GM19395 (cell line): ENCODE measurements around the gene RNF187.

Experiments
- ATAC-seq: cut with Tn5 transposase; IDR thresholded peaks from one replicate; pipeline ENCODE4 v1.9.1; 2021; ENCODE audit warnings: mild to moderate bottlenecking, moderate library complexity; ENCODE audit not compliant: unreplicated experiment

RNF187 gene

DNA sequence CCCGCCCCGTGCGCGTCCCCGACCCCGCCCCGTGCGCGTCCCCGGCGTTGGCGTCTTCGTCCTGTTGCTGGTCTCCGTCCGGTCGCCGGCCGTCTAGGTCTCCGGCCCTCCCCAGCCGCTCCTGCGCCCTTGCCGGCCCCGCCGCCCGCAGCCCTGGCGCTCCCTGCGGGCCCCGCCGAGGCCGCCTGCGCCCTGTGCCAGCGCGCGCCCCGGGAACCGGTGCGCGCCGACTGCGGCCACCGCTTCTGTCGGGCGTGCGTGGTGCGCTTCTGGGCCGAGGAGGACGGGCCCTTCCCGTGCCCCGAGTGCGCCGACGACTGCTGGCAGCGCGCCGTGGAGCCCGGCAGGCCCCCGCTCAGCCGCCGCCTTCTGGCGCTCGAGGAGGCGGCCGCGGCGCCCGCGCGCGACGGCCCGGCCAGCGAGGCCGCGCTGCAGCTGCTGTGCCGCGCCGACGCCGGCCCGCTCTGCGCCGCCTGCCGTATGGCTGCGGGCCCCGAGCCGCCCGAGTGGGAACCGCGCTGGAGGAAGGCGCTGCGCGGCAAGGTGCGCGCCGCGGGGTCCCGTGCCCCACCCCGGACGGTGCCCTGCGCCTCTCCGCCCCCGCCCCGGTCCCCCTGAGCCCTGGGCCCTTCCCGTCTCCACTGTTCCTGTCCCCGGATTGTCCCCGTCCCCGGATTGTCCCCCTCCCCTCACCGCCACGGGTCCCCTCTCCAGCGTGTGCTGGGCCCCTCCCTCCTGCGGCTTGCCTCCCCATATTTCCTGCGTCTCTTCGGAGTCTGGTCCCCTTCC is at the start of gene RNF187:
RNF187 (plus strand) TSS at position 47 of the 789 bp plus-strand sequence.
- ATAC-seq, result peak; percentile 77

GRCh38 chr1:228437424-228437962 is 49.7 kb upstream of the RNF187 start:
- no peak for ATAC-seq

DNA sequence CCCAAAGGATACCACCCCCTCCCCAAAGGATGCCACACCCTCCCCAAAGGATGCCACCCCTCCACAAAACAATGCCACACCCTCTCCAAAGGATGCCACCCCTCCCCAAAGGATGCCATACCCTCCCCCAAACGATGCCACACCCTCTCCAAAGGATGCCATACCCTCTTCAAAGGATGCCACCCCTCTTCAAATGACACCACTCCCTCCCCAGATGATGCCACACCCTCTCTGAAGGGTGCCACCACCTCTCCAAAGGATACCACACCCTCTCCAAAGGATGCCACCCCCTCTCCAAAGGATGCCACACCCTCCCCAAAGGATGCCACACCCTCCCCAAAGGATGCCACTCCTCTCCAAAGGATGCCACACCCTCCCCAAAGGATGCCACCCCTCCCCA is 48.9 kb upstream of the RNF187 start:
- ATAC-seq, result no peak

- no peak for ATAC-seq
Measured at GRCh38 chr1:228440761-228441500, 46.3 kb upstream of the RNF187 start.

GRCh38 chr1:228443395-228443794 is 43.8 kb upstream of the RNF187 start:
- ATAC-seq, result no peak

GRCh38 chr1:228445490-228445842 is 41.7 kb upstream of the RNF187 start:
- ATAC-seq, result no peak

DNA sequence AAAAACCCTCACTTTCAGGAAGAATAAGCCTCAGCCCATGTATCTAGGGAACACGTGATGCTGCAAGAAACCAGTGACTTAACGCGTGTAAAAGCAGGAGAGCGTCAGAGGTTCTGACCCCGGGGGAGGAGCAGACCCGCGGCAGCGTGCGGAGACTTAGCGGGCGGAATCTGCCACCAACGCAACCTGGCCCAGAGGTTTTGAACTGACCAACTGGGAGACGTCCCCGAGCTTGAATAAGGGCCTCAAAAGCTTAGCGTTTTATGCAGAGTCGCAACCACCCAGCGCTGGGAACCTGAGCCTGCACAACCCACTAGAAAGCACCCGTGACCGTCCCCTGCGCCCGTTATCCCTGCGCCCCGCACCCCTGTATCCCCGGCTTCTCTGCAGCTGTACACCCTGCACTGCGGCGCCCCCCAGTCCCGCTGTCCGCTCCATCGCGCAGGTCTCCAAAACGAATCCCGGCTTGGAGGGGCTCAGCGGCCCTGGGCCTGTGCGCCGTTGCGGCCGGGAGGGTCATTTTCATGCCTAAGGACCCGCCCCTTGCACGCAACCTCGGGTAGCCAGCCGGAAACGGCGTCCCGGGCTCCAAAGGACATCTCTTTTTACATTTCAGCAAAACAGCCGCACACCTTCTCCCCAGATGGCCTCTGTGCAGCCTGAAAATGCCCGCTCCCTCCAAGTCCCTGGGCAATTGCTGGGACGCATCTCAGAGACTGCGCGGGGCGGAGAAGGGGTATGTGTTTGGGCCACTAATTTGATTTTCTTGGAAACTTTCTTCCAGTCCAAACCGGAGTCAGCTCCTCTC is 41.1 kb upstream of the RNF187 start:
- ATAC-seq, result peak; percentile 73

- ATAC-seq, result no peak
Measured at GRCh38 chr1:228446852-228447251, 40.3 kb upstream of the RNF187 start.

GRCh38 chr1:228448372-228448771 is 38.8 kb upstream of the RNF187 start:
- no peak for ATAC-seq

DNA sequence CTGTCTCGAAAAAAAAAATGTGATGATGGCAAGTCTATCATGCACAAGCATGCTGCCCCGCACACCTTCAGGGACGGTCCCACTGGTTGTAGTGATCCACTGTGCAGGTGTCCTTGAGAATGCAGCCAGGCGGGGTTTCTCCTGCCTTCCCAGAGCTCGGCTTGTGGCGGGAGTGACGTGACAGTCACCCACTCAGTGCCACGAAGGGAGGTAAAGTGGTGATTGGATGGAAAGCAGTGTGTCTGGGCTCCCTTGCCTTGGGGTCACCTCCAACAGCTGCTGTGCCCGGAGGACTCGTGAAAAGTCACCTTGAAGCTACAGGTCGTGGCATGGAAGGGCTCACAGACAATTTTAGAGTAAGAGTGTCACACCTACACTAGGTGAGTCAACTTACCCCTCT is 37.0 kb upstream of the RNF187 start:
- ATAC-seq, result no peak

- no peak for ATAC-seq
Measured at GRCh38 chr1:228452194-228453021, 34.8 kb upstream of the RNF187 start.

DNA sequence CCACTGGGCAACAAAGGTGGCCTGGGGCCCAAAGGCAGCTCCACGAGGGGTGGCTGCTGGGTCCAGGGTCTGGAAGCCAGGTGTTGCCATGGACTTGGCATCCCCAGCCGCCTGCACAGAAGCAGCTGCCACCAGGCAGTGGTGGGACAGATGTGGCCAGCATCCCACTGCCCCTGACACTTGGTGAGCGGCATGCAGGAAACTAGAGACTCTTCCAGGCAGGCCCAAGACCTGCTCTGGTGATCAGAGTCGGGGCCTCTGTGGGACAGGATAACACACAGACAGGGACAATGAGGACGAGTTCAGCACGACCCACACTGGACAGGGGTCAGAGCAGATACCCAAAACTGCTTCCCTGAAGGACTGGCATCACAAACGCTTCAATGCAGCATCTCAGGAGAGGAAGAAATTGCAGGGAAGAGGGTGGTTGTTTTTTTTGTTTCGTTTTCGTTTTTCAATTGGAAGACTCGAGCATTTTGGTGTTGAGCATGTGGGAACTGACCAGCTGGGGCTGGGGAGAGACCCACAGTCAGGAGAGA is 34.1 kb upstream of the RNF187 start:
- no peak for ATAC-seq

- no peak for ATAC-seq
Measured at GRCh38 chr1:228453614-228454013, 33.6 kb upstream of the RNF187 start.

DNA sequence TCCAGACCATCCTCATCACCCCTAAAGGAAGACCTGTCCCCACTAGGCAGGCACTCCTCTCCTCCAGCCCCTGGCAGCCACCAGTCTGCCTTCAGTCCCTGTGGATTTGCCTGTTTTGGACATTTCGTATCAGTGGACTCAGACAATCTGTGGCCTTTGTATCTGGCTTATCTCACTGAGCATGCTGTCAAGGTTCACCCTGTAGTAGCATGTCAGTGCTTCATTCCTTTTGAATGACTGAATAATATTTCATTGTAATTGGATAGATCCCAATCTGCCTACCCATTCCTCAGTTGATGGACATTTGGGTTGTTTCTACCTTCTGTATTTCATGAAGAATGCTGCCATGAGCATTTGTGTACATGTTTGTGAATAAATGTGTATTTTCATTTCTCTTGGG is 32.9 kb upstream of the RNF187 start:
- ATAC-seq, result no peak

DNA sequence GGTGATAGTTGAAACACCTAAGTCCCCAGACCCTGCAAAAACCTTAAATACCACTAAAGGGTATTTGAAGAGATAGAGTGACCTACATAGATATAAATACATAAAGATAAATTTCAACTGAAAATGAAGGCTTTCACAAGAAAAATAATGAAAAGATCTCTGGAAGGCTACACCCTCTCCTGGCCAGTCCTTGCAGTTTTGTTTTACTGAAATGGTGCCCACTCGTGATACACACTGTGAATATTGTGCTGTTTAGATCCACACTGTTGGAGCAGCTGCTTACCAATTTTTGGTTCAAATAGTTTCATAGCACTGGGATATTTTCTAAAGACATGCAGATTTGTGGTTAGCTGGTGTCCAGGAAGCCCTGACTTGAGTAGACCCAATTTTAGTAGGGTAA is 31.5 kb upstream of the RNF187 start:
- ATAC-seq, result no peak

- no peak for ATAC-seq
Measured at GRCh38 chr1:228456252-228457016, 30.7 kb upstream of the RNF187 start.

GRCh38 chr1:228457017-228457395 is 30.2 kb upstream of the RNF187 start:
- peak; percentile 5 for ATAC-seq

DNA sequence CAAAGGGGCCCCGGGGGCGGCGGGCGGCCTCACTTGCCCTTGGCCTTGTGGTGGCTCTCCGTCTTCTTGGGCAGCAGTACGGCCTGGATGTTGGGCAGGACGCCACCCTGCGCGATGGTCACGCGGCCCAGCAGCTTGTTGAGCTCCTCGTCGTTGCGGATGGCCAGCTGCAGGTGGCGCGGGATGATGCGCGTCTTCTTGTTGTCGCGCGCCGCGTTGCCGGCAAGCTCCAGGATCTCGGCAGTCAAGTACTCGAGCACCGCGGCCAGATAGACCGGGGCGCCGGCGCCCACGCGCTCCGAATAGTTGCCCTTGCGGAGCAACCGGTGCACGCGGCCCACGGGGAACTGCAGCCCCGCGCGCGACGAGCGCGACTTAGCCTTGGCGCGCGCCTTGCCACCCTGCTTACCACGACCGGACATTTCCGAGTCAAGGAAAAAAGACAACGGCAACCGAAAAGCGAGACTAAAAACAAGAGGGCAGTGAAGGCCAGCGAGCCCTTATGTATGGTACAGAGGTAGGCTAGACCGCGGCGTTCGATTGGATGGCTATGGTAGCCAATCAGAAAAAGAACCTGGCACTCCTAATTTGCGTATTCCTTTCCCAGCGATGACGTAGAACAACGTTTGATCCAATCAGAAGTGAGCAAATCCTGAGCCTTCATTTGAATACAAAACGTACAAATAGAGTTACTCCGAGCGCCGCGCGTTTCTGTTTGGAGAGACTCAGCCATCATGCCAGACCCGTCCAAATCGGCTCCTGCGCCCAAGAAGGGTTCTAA is 29.6 kb upstream of the RNF187 start:
- peak; percentile 90 for ATAC-seq
